HL-60 (cell line): Measurements from ENCODE around the gene SH3BP4.

Experiments
- DNase-seq, 2 experiments: peaks; one replicate each; pipeline ENCODE4 v3.0.0-alpha.2; 2010 to 2020; ENCODE audit warnings: low read depth in 1 of 2, low spot score in 1 of 2
- H3K27ac ChIP-seq: fragments of 250-450 bp; sonication (Bioruptor Pico); replicated peaks from 2 replicates; pipeline ENCODE4 v1.5.1; 2020; ENCODE audit warnings: mild to moderate bottlenecking, moderate library complexity
- H3K27me3 ChIP-seq: fragments of 250-450 bp; sonication (Bioruptor Pico); 2 replicates; pipeline ENCODE4 v1.5.1; 2021; ENCODE audit warnings: mild to moderate bottlenecking, moderate library complexity; ENCODE audit not compliant: insufficient read depth, poor library complexity, severe bottlenecking
- H3K4me3 ChIP-seq: replicated peaks from 2 replicates; pipeline ENCODE4 v1.5.1; 2011; ENCODE audit warnings: mild to moderate bottlenecking, control low read depth, low read length; ENCODE audit not compliant: insufficient read depth
- CTCF ChIP-seq: IDR thresholded peaks from one replicate; pipeline ENCODE4 v1.5.1; 2011; ENCODE audit warnings: low read length, control low read depth, inconsistent platforms; ENCODE audit not compliant: insufficient read depth
- GABPA ChIP-seq: IDR thresholded peaks from 2 replicates; pipeline ENCODE4 v1.6.1; 2012; ENCODE audit warnings: low read depth
- POLR2AphosphoS5 ChIP-seq: IDR thresholded peaks from 2 replicates; pipeline ENCODE4 v1.6.1; 2012; ENCODE audit warnings: low read depth
- REST ChIP-seq: IDR thresholded peaks from 2 replicates; pipeline ENCODE4 v1.6.1; 2012; ENCODE audit warnings: low read depth; ENCODE audit not compliant: insufficient replicate concordance
- SPI1 ChIP-seq: IDR thresholded peaks from 2 replicates; pipeline ENCODE4 v1.6.1; 2012; ENCODE audit warnings: low read depth, mild to moderate bottlenecking, borderline replicate concordance

The SH3BP4 gene

GRCh38 chr2:234998404-234999211 is 46.8 kb downstream of the SH3BP4 start:
- DNase-seq = no peak
- TF ChIP-seq CTCF (no peak), SPI1 (no peak), POLR2AphosphoS5 (no peak), GABPA (no peak), REST (no peak)
- Histone ChIP-seq H3K4me3 (no peak overlapping the region), H3K27ac (no peak overlapping the region), H3K27me3 (no peaks in the 10 kb centered on the region)

- H3K27me3 ChIP-seq = no peaks in the 10 kb centered on the region
- no peak for DNase-seq
- H3K27ac ChIP-seq = no peak overlapping the region
- no peak overlapping the region for H3K4me3 ChIP-seq
- TF ChIP-seq CTCF (no peak), POLR2AphosphoS5 (no peak), REST (no peak), GABPA (no peak), SPI1 (no peak)
Measured at GRCh38 chr2:234999740-235000425, 48.1 kb downstream of the SH3BP4 start.

DNA sequence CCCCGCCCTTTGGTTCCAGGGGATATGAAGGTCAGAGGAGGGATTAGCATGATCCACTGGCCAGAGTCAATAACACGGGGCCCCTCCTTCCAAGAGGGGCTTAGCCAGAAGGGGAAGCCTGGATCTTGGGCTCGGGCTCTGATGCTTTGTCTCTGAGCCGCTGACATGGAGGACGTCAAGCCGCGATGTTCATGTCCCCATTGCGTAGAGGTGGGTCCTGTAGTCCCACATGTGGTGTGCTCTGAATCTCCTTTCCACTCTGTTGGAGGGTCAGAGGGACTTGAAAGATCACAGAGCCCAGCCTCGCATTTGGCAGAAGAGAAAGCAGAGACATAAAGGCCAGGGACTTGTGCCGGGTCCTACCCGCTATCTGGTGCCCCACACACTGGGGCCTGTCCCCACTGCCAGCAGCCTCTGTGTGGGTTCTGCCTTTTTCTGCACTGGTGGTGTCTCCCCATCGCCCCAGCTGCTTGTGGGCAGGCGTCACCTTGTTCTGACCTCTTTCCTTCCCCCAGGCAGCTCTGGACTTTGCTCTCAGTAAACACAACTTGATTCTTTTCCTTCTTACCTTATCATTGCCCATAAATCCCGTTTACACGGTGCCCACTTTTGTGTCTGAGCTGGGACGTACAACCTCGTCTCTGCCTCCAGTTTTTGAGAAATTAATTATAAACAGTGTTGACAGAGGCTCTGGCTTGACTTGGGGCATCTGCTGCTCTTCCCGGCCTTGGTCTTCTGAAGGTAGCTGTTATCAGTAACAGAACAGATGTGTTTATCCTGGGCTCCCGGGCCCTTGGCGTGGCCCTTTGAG is 48.8 kb downstream of the SH3BP4 start:
- no peak for DNase-seq
- no peaks in the 10 kb centered on the region for H3K27me3 ChIP-seq
- no peak overlapping the region for H3K4me3 ChIP-seq
- TF ChIP-seq GABPA (no peak), SPI1 (no peak)
- no peak overlapping the region for H3K27ac ChIP-seq
